HG03565 (cell line): ENCODE measurements around the gene ARHGAP20.

Source experiments
- ATAC-seq: cut with Tn5 transposase; IDR thresholded peaks from one replicate; pipeline ENCODE4 v1.9.1; 2021; ENCODE audit warnings: mild to moderate bottlenecking, moderate library complexity; ENCODE audit not compliant: unreplicated experiment

ARHGAP20 gene

GRCh38 chr11:110711776-110712658 is at the start of gene ARHGAP20:
Gene ARHGAP20 (minus strand): TSS chr11:110712437. CDS start chr11:110712231, 206 bp downstream.
- ATAC-seq: peak; percentile 53

- no peak for ATAC-seq
Observed at GRCh38 chr11:110761991-110762390, 49.8 kb upstream of the ARHGAP20 start.

GRCh38 chr11:110761131-110761530 is 48.9 kb upstream of the ARHGAP20 start:
- ATAC-seq: no peak

- ATAC-seq: no peak
Observed at GRCh38 chr11:110759972-110760381, 47.7 kb upstream of the ARHGAP20 start.

GRCh38 chr11:110757962-110758755 is 45.9 kb upstream of the ARHGAP20 start:
- no peak for ATAC-seq

GRCh38 chr11:110757066-110757465 is 44.8 kb upstream of the ARHGAP20 start:
- ATAC-seq: no peak

- ATAC-seq: no peak
Observed at GRCh38 chr11:110755941-110756340, 43.7 kb upstream of the ARHGAP20 start.

- no peak for ATAC-seq
Observed at GRCh38 chr11:110752890-110753289, 40.7 kb upstream of the ARHGAP20 start.

- ATAC-seq: no peak
Observed at GRCh38 chr11:110750100-110750499, 37.9 kb upstream of the ARHGAP20 start.

GRCh38 chr11:110747531-110747930 is 35.3 kb upstream of the ARHGAP20 start:
- ATAC-seq: no peak

- no peak for ATAC-seq
Observed at GRCh38 chr11:110738641-110739040, 26.4 kb upstream of the ARHGAP20 start.

- ATAC-seq: no peak
Observed at GRCh38 chr11:110737593-110737992, 25.4 kb upstream of the ARHGAP20 start.

GRCh38 chr11:110736171-110736553 is 23.9 kb upstream of the ARHGAP20 start:
- no peak for ATAC-seq

- ATAC-seq: no peak
Observed at GRCh38 chr11:110735455-110736170, 23.4 kb upstream of the ARHGAP20 start.

GRCh38 chr11:110734790-110735189 is 22.6 kb upstream of the ARHGAP20 start:
- ATAC-seq: no peak

GRCh38 chr11:110730773-110731172 is 18.5 kb upstream of the ARHGAP20 start:
- ATAC-seq: no peak

GRCh38 chr11:110728883-110729282 is 16.6 kb upstream of the ARHGAP20 start:
- no peak for ATAC-seq

- ATAC-seq: no peak
Observed at GRCh38 chr11:110728476-110728875, 16.2 kb upstream of the ARHGAP20 start.

- ATAC-seq: no peak
Observed at GRCh38 chr11:110724358-110724757, 12.1 kb upstream of the ARHGAP20 start.

- ATAC-seq: no peak
Observed at GRCh38 chr11:110720431-110721275, 8.4 kb upstream of the ARHGAP20 start.
